Epithelial cell of prostate (primary cell): ENCODE results near the gene TRIP12.
"Not testable (repeated sequence)": the region's sequence is repeated elsewhere in the genome, so short reads cannot be mapped to it uniquely, and the experiment has no call there.

ENCODE experiments used
- DNase-seq: peaks from one replicate; pipeline ENCODE4 v3.0.0-alpha.2; 2011; ENCODE audit warnings: low read depth, low spot score
- H3K27ac ChIP-seq: fragments of 450-650 bp; 2 replicates; pipeline ENCODE4 v1.5.1; 2017; ENCODE audit warnings: mild to moderate bottlenecking

TRIP12 gene

DNA sequence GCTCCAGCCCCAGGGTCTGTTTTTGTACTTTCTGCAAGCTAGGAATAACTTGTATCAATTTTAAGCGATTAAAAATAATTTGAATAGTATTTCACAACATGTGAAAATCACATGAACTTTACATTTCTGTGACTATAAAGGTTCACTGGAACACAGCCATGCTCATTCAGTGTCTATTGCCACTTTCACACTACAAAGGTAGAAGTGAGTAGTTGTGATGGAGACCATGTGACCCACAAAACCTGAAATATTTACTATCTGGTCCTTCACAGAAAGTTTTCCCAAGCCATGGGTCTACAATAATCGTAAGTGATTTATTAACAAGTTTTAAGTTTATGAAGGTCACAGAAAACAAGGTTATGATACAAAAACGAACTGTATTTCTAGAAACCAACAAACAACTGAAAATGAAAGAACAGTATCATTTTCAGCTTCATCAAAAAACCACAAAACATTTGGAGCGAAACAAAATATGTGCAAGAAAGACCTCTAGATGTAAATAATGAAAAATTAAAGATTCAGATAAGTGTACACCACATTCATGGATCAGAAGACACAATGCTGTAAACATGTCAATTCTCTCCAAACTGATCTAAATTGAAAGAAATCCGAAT lies 138.6 kb downstream of the TRIP12 start:
- no peak for DNase-seq
- no peak overlapping the region for H3K27ac ChIP-seq

DNA sequence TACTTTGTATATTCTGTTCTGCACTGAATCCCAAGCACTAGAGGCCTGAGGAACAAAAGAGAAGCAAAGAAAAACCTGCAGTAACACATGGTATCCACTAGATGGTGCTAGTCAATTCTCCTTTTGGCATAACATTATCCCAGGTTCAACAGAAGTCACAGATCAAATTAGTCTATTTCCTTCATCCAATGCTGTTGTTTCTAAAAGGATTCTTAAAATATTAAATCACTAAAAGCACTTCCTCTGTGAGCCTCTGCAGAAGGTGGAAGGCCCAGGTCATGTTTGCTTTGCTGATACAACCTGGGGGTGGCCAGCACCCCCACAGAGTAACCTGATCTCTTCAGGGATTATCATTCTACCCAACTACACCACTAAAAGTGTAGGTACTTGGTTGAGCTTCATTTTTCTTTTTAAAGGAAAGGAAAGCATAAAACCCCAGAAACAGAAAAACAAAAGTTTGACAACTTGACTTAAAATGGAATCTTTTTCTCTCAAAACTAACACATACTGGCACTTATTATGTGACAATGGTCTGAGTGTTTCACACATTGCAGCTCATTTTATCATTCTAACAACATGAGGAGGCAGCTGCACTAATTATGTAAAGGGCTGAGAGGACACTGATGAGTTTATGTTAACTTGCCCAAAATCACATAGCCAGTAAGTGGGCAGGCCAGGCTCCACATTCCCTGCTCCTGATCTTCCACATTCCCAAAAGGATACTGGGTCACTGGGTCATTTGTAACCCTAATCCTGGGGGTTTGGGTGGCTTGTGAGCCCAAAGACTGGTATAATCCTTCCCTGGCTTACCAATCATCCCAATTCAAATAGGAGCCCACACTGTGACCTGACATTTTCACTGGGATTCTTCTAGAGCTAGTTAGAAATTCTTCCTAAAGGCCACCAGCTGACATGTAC lies 140.7 kb downstream of the TRIP12 start:
- H3K27ac ChIP-seq, result peak overlapping the region; percentile 42
- DNase-seq, result no peak

- DNase-seq, result peak; percentile 86
- peak overlapping the region; percentile 42 for H3K27ac ChIP-seq
Measured at GRCh38 chr2:229779650-229780049, 142.2 kb downstream of the TRIP12 start.

GRCh38 chr2:229777716-229778115 lies 144.1 kb downstream of the TRIP12 start:
- no peak overlapping the region for H3K27ac ChIP-seq
- DNase-seq, result no peak

DNA sequence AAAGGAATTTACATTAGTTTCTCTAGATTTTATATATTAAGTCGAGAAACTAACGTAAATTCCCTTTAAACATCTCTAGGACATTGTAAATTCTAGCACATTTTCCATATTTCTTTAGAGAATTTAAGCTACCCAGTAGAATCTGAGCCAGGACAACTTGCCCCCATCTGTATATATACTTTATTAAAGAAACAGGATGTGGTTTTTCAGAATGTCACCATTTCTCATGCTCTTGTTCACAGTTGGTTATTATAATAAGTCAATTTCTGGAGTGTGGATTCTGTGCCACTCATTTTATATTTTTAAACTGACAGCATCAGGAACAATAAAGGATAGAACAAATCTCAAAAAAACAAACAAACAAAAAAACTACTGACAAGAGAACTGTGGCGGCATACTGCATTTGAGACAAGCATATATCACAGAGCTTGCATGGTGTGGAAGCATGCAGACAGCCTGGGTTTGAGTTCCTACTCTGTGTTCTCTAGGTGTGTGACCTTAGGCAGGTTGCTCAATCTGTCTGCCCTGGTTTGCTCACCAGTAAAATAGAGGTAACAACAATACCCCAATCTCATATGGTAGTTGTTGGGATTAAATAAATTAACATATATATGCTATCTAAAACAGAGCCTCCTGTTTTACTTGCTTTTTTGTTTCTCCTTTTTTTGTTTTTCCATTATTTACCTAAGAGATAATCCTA lies 146.0 kb downstream of the TRIP12 start:
- no peak for DNase-seq
- no peak overlapping the region for H3K27ac ChIP-seq

DNA sequence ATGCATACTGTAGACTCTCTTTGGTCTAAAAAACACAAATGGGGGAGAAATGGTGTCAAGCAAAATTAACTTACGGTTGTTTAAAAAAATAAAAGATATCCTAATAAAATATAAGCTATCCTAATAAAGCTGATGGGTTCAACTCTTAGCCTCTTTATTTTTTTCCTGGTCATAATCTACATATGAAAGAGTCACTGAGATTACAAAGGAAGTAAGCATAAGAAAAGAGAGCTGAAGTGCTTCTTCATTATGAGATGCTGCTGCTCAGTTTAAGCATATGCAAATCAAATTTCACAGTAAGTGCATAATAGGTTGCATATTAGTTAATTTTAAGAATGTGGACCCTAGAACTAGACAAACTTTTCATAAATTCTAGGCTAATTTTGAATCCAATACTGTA lies 147.6 kb downstream of the TRIP12 start:
- no peak for DNase-seq
- no peak overlapping the region for H3K27ac ChIP-seq

DNA sequence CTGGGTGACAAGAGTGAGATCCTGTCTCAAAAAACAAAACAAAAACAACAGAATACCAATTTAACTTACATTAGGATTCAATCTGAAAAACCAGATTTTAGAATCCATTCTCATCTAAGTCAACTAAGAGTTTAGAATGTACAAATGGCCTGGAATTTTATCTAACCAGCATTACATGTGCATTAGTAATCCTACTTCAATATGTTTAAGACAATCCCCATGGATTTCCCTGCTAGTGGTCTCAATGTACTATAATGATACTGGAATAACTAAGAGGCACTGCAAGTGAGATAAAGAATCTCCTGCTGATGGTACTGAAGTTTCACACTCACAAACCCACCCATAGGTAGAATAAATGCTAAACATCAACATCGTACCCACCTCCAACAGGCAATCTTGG lies 153.6 kb downstream of the TRIP12 start:
- no peak overlapping the region for H3K27ac ChIP-seq
- no peak for DNase-seq

DNA sequence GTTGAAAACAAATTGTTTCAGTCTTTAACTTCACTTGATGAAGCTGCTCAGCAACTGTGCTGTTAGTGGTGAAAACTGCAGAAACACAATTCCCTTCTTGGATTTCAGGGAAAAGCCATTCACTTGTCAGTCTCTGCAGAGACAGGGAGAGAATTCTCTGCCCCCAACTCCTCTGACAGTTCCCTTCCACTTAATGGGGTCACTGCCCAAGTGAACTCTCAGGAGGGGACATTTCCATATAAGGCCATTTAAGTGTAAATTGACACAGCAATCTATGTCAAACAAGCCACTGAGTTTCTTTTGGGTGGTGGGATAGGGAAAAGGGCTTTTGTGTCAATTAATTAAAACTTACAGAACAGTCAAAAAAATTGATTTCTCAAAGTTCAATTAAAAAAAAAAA lies 156.1 kb downstream of the TRIP12 start:
- DNase-seq, result no peak
- H3K27ac ChIP-seq, result no peak overlapping the region

- DNase-seq, result no peak
- no peak overlapping the region for H3K27ac ChIP-seq
Measured at GRCh38 chr2:229761663-229762062, 160.1 kb downstream of the TRIP12 start.

DNA sequence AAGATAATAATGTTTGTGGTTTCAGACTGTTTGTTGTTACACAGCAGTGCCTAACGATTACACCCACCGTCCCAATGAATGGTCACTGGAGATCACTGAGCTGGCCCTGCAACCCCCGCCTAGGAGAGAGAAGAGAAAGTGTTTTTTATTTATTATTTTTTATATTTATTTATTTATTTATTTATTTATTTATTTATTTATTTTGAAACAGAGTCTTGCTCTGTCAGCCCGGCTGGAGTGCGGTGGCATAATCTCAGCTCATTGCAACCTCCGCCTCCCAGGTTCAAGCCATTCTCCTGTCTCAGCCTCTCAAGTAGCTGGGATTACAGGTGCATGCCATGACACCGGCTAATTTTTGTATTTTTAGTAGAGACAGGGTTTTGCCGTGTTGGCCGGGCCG lies 164.3 kb downstream of the TRIP12 start:
- DNase-seq, result not testable (repeated sequence)

DNA sequence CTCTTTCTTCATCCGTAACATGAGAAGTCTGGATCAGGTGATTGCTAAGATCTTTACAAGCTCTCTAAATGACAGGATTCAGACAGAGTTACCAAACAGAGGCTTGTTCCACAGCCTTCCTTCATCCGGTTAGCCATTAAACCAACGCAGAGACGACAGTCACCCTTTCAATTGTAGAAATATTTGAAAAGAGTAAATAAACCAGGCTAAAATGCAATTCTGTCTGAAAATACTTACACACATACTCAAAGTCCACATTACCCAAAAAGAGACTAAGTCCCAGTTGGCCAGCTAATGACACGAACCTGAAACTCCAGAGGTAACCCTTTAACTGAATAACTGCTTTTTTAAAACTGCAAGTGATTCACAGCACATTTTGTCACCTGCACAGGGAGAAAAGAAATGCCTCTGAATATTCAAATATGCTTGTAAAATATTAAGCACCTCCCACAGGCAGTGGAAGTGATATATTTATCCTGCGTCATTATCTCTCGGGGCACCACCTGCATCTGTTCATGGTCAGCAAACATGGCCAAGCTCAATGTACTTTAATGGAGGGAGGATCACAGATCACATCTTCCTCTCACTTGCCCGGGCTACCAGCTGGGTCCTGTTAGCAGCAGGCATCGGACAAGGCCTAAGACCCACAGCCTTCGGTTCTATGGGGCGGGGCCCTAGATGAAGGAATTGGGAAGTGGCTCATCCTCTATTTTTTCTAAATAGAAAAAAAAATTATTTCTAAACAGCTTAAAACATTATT lies 168.7 kb downstream of the TRIP12 start:
- no peak overlapping the region for H3K27ac ChIP-seq
- no peak for DNase-seq

More for the DNA sequence above, 164.3 kb downstream of the TRIP12 start:
- H3K27ac ChIP-seq, result not testable (repeated sequence)

DNA sequence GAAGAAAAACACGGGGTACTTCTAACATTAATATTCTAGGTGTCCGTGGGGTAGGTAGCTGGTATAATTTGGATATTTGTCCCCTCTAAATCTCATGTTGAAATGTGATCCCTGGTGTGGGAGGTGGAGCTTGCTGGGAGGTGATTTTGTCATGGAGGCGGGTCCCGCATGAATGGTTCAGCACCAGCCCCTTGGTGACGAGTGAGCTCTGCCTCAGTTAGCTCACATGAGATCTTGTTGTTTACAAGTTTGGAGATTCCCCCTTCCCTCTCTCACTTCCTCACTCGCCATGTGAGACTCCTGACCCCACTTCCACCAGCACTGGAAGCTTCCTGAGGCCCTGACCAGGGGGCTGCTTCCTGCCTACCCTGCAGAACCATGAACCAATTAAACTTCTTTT lies 172.0 kb downstream of the TRIP12 start:
- DNase-seq, result no peak

GRCh38 chr2:229748950-229749349 lies 172.9 kb downstream of the TRIP12 start:
- DNase-seq, result no peak
- no peak overlapping the region for H3K27ac ChIP-seq

More for the DNA sequence above, 172.0 kb downstream of the TRIP12 start:
- H3K27ac ChIP-seq, result no peak overlapping the region

GRCh38 chr2:229742691-229743090 lies 179.1 kb downstream of the TRIP12 start:
- not testable (repeated sequence) for DNase-seq, H3K27ac ChIP-seq

- DNase-seq, result no peak
Measured at GRCh38 chr2:229740279-229740678, 181.5 kb downstream of the TRIP12 start.

DNA sequence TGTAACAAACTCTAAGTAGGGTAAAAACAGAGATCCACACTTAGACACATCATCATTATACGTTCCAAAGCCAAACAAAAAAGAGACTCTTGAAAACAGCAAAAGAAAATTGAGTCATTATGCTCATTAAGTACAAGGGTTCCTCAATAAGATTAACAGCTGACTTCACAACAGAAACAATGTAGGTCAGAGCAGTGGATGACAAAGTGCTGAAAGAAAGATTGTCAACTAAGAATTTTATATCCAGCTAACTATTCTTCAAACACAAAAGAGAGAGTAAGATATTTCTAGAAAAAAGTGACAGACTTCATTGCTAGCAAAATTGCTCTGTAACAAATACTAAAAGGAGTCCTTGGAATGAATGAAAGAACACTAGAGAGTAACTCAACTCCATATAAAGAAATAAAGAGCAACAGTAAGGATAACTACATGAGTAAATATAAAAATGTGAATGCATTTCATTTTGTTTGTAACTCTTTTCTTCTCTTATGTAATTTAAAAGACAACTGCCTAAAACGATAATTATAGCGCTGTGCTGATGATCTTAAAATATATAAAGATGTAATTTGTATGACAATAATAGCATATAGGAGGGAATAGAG lies 183.7 kb downstream of the TRIP12 start:
- DNase-seq, result no peak
- H3K27ac ChIP-seq, result no peak overlapping the region

More at GRCh38 chr2:229740279-229740678, 181.5 kb downstream of the TRIP12 start:
- no peak overlapping the region for H3K27ac ChIP-seq

- H3K27ac ChIP-seq, result no peak overlapping the region
- no peak for DNase-seq
Measured at GRCh38 chr2:229734410-229734809, 187.4 kb downstream of the TRIP12 start.

- no peak for DNase-seq
- no peak overlapping the region for H3K27ac ChIP-seq
Measured at GRCh38 chr2:229733611-229734245, 188.1 kb downstream of the TRIP12 start.

- DNase-seq, result no peak
- H3K27ac ChIP-seq, result no peak overlapping the region
Measured at GRCh38 chr2:229732897-229733296, 188.9 kb downstream of the TRIP12 start.
